ENCODE data around the gene AKT2. TPM values are rescaled to one million over a fixed set of nuclear protein-coding genes. Genes with fewer than 3 reads are reported as not detected.

Gene AKT2
- total RNA-seq, 2 donors from 2014 or later, result 131 to 180 TPM

DNA sequence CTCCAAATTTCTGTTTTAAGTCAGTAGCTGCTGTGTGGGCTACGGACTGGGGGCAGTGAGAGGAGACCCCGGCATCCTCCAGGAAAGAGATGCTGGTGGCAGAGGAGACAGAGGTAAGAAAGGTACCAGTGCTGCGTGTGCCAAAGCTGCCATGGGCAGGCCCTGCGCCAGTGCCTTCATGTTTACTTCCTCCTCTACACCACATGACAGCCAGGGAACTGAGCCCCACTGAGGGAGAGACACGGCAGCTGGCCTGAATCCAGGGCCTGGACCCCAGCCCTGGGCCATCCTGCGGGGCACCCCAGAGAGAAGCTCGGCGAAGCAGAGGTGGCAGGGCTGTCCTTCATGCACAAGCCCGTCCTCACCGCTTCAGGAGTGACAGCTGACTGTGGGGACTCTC is 35.9 kb downstream of the AKT2 start:
- ATAC-seq, result no peak
- Mint-ChIP-seq H3K27ac (no peak overlapping the region), H3K9me3 (no peaks in the 10 kb centered on the region), H3K27me3 (no peaks in the 10 kb centered on the region), H3K4me1 (ENCODE audit: low read depth in 2 of 2) (peaks cover 4 to 21% of the 10 kb centered on the region in 2 donors), H3K4me3 (no peak overlapping the region), H3K36me3 (no peaks in the 10 kb centered on the region)
- peak; percentile 60 for DNase-seq (ENCODE audit: low spot score)

DNA sequence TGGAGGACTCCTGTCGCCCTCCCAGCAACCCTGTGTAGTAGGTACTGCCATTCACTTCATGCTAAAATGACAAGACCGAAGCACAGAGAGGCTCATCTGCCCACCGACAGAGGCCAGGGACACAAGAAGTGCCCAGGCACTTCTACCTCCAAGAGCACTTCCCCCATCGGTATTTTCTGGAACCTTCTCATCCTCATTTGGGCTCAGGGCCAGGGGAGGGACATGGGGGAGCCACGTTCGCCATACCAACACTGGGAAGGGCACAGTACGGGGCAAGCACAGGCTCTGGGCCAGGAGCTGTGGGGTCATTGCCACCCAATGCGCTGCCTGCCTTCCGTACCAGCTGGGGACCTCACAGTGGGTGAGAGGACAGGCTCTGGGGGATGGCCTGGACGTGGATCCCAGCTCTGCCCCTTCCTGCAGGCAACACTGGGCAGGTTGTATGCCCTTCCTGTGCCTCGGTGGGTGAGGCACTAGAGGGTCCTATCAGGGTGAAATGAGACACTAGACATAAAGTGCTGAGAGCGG is 37.3 kb downstream of the AKT2 start:
- DNase-seq (ENCODE audit: low spot score), result no peak
- Mint-ChIP-seq H3K4me1 (ENCODE audit: low read depth in 2 of 2) (peaks cover 4 to 20% of the 10 kb centered on the region in 2 donors), H3K27me3 (no peaks in the 10 kb centered on the region), H3K4me3 (no peak overlapping the region), H3K36me3 (no peaks in the 10 kb centered on the region), H3K9me3 (no peaks in the 10 kb centered on the region), H3K27ac (no peak overlapping the region)
- ATAC-seq, result no peak

DNA sequence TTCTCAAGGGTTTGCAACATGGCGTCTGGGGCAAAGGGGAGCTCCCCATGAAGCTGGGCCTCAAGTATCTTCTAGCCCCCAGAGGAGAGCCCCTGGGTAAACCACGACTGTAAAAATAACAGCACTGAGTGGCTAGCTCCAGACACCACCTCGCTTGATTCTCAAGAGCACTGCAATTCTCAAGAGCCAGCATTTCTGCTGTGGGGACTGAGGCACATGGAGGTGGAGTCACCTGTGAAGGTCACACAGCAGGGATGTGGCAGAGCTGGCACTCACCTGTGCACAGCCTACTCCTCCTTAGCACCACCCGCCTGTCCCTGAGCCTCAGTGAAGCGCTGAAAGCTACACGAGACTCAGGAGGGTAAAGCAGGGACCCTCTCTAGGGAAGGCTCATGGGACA is 38.0 kb downstream of the AKT2 start:
- Mint-ChIP-seq H3K4me1 (ENCODE audit: low read depth in 2 of 2) (peaks cover 4 to 16% of the 10 kb centered on the region in 2 donors), H3K36me3 (no peaks in the 10 kb centered on the region), H3K4me3 (no peak overlapping the region), H3K27me3 (no peaks in the 10 kb centered on the region), H3K27ac (no peak overlapping the region), H3K9me3 (no peaks in the 10 kb centered on the region)
- DNase-seq (ENCODE audit: low spot score) (no peak), ATAC-seq (peak in 1 of 2 donors; percentile 7)

DNA sequence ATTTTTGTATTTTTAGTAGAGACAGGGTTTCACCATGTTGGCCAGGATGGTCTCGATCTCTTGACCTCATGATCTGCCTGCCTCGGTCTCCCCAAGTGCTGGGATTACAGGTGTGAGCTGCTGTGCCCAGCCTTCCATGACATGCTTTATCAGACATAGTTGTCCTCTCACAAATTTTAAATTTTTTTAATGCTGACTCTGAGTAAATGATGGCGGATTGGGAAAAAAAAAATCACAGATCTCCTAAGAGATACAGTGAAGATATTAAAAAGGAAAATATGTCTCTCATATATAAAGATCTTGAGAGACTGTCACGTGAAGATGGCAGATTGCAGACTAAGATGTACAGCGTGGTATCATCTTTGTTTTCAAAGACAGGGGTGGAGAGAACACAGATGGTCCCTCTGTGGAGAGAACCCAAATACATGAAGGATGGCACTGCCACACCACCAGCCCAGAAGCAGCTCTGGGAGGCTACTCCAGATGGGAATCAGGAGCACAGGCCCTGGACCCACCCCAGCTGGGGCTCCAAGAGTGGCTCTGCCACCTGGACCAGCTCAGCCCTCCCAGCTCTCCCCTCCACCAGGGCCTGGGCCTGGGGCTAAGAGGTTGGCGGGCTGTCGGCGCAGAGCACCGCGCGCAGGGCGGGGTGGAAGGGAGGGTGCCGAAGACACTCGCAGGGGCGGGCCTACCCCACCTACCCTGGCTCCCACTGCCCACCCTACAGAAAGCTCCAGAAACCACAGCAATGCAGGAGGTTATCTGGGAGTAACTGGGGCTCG is 38.7 kb downstream of the AKT2 start:
- Mint-ChIP-seq H3K4me1 (ENCODE audit: low read depth in 2 of 2) (peaks cover 4 to 12% of the 10 kb centered on the region in 2 donors), H3K9me3 (no peaks in the 10 kb centered on the region), H3K36me3 (no peaks in the 10 kb centered on the region), H3K27ac (no peak overlapping the region), H3K27me3 (no peaks in the 10 kb centered on the region), H3K4me3 (no peak overlapping the region)
- DNase-seq (ENCODE audit: low spot score), result peak; percentile 45
- no peak for ATAC-seq

DNA sequence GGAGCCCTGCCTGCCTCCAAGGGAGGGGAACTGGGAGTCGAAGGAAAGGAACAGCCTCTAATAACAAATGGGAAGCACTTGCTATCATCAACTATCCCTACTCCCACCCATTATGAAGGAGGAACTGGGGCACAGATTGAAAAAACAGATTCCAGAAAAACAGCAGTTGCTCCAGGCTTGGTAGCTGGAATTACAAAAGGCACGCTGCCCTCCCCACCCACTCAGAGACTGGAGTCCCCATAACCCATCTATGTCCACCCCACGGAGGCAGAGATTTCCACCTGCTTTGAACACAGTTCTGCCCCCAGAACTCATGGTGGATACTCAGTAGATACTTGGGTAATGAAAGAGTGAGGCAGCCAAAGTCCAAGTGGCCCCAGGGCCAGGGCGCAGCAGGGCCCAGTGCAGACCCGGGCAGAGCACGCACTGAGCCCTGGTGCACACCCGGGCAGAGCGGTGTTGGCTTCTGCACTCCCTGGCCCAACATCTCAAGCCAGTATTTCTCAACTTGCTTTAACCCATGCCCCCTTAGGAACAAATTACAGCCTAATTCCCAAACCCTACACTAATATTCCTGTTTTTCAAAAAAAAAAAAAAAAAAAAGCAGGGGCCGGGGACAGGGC is 39.5 kb downstream of the AKT2 start:
- no peak for ATAC-seq
- H3K4me3 Mint-ChIP-seq, result no peak overlapping the region
- H3K9me3 Mint-ChIP-seq, result no peaks in the 10 kb centered on the region
- H3K36me3 Mint-ChIP-seq, result no peaks in the 10 kb centered on the region
- H3K27ac Mint-ChIP-seq, result no peak overlapping the region
- H3K27me3 Mint-ChIP-seq, result no peaks in the 10 kb centered on the region
- DNase-seq (ENCODE audit: low spot score), result no peak
- H3K4me1 Mint-ChIP-seq (ENCODE audit: low read depth in 2 of 2), result peaks cover 4 to 12% of the 10 kb centered on the region in 2 donors

DNA sequence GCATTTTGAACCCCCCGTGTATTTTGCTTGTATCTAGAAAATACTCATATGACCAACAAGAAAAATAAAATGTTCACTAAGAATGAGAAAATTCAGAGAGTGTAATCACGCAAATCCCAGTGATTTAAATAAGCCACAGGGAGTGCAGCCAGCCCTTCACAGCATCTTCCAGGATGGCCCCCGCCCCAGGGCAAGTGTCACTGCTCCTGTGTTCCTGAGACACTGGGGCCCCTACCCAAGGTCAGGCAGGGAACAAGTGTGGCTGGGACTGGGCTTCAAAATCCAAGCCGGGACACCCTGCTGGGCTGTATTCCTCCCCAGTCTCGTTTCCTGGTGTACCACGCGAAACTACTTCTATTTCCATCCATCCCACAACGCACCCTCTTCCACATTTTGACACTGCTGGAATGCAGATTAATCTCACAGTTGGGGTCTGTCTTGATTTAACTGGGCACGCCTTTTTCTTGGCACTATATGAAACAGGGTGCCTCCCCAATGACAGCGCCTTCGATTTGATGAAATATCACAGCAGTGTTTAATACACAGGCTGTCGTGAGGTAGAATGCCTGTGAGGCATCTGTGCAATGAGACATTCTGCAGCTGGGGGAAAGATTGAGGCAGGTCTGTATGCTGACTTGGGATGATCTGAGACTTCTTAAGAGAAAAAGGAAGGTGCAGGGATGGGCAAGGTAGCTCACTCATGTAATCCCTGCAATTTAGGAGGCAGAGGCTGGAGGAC is 40.4 kb downstream of the AKT2 start:
- Mint-ChIP-seq H3K4me1 (ENCODE audit: low read depth in 2 of 2) (peaks cover 2 to 9% of the 10 kb centered on the region in 2 donors), H3K9me3 (no peaks in the 10 kb centered on the region), H3K4me3 (no peak overlapping the region), H3K27me3 (no peaks in the 10 kb centered on the region), H3K36me3 (no peaks in the 10 kb centered on the region), H3K27ac (no peak overlapping the region)
- no peak for DNase-seq (ENCODE audit: low spot score)
- ATAC-seq, result no peak

DNA sequence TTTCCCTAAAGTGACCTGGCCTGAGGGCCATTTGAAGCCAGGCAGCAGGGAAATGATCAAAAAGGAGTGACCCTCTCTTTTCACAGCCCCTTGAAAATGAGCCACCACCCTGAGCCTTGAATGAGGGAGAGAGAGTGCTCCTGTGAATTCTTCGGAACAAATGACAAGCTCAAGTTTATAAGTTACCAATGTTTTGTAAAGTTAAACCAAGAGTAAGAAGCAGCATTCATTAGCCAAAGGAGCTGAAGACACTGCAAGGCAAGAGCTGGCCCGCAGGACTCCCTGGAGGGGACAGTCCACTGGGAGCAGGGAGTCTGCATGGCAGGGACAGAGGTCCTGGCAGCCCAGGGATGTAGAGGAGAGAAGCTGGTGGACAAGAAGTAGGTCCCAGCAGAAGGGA is 42.0 kb downstream of the AKT2 start:
- Mint-ChIP-seq H3K4me3 (no peak overlapping the region), H3K27me3 (no peaks in the 10 kb centered on the region), H3K9me3 (no peaks in the 10 kb centered on the region), H3K27ac (no peak overlapping the region), H3K4me1 (ENCODE audit: low read depth in 2 of 2) (peaks cover 0 to 3% of the 10 kb centered on the region in 2 donors), H3K36me3 (no peaks in the 10 kb centered on the region)
- DNase-seq (ENCODE audit: low spot score) (no peak), ATAC-seq (no peak)

DNA sequence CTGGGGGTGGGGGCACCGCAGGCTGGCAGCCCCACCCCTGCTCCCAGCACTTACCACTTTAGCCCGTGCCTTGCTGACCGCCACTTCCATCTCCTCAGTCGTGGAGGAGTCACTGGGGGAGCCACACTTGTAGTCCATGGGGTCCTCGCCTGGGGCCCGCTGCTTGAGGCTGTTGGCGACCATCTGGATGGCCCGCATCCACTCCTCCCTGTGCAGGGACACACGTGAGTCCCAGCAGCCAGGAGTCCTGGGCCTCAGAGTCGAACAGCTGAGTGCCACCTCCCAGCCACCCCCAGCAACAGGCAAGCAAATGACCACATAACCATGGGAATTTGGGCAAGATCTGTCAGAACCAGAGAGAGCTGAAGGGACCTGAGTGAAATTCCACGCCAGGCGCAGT is 42.7 kb downstream of the AKT2 start:
- H3K36me3 Mint-ChIP-seq, result no peaks in the 10 kb centered on the region
- no peak overlapping the region for H3K4me3 Mint-ChIP-seq
- ATAC-seq, result no peak
- H3K9me3 Mint-ChIP-seq, result no peaks in the 10 kb centered on the region
- H3K4me1 Mint-ChIP-seq (ENCODE audit: low read depth in 2 of 2), result peaks cover 0 to 2% of the 10 kb centered on the region in 2 donors
- H3K27ac Mint-ChIP-seq, result no peak overlapping the region
- no peaks in the 10 kb centered on the region for H3K27me3 Mint-ChIP-seq
- DNase-seq (ENCODE audit: low spot score), result peak; percentile 55

DNA sequence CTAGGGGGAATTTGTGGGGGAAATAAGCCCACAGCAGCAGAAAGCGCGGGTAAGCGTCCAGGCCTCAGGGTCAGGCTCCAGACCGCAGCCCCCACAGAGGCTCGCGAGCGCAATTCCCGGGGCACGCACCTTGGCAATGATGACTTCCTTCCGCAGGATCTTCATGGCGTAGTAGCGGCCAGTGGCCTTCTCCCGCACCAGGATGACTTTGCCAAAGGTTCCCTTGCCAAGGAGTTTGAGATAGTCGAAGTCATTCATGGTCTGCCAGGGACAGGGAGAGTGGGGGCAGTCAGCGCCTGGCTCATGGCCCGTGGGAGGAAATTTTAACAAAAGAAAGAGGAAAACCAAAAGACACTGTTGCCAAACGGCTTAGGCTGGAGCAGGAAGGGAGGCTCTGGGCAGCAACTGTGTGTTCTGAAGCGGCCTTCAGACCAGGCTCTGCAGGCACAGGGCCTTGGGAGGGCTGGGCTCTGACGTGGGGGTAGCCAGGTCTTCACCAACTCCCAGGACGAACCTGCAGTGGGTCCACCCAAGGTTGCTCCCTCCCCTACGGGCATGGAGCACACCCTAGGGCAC is 43.2 kb downstream of the AKT2 start:
- H3K9me3 Mint-ChIP-seq, result no peaks in the 10 kb centered on the region
- H3K4me1 Mint-ChIP-seq (ENCODE audit: low read depth in 2 of 2), result peaks cover 0 to 2% of the 10 kb centered on the region in 2 donors
- no peaks in the 10 kb centered on the region for H3K27me3 Mint-ChIP-seq
- no peak for ATAC-seq
- peak; percentile 50 for DNase-seq (ENCODE audit: low spot score)
- H3K27ac Mint-ChIP-seq, result no peak overlapping the region
- H3K36me3 Mint-ChIP-seq, result peaks cover 3% of the 10 kb centered on the region
- no peak overlapping the region for H3K4me3 Mint-ChIP-seq

DNA sequence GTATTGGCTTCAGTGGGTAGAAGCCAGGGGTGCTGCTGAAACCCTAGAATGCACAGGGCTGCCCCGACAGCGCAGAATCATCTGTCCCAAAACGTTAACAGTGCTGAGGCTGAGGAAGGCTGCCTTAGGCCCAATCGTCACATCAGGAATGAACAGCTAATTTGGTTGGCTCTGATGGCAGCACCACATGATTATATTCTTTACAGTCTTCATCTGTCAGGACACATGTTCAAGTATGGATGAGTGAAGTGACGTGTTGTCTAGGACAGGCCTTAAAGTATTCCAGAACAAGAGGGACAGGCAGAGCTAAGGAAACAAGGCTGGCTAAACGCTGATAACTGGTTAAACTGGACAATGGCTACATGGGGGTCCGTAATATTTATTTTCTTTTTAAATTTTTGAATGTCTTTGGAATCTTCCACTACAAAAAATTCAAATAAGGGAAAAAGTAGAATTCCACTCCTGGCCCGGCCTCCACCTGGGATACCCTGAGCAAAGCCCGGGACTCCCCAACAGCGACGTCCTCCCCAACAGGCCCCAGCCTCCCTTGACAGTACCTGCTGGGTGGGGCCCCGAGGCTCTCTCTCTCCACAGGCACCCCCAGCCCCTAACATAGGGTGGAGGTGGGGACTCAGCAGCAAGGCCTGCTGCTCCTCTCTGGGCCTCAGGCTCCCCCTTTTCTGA is 43.9 kb downstream of the AKT2 start:
- Mint-ChIP-seq H3K27me3 (no peaks in the 10 kb centered on the region), H3K27ac (no peak overlapping the region), H3K4me3 (no peak overlapping the region), H3K36me3 (peaks cover 5% of the 10 kb centered on the region), H3K9me3 (no peaks in the 10 kb centered on the region), H3K4me1 (ENCODE audit: low read depth in 2 of 2) (peaks cover 0 to 2% of the 10 kb centered on the region in 2 donors)
- DNase-seq (ENCODE audit: low spot score) (no peak), ATAC-seq (no peak)

DNA sequence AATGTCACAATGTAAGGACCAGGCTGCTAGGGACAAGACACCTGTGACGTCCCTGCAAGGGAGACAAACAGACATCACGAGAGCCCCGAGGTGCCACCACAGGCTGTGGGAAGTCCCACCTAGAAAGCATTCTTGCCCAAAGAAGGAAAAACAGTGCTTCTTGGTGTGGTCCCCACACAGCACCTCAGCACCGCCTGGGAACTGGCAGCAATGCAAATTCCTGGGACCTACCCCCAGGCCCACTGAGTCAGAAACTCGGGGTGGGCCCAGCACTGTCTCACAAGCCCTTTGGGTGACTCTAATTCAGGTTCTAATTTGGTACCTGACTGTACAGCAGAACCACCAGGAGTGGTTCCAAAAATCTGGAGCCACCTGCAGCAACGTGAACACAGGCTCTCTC is 44.8 kb downstream of the AKT2 start:
- Mint-ChIP-seq H3K27me3 (no peaks in the 10 kb centered on the region), H3K4me3 (no peak overlapping the region), H3K9me3 (no peaks in the 10 kb centered on the region), H3K4me1 (ENCODE audit: low read depth in 2 of 2) (peaks cover 0 to 2% of the 10 kb centered on the region in 2 donors), H3K27ac (no peak overlapping the region), H3K36me3 (peaks cover 5% of the 10 kb centered on the region)
- DNase-seq (ENCODE audit: low spot score) (no peak), ATAC-seq (no peak)

DNA sequence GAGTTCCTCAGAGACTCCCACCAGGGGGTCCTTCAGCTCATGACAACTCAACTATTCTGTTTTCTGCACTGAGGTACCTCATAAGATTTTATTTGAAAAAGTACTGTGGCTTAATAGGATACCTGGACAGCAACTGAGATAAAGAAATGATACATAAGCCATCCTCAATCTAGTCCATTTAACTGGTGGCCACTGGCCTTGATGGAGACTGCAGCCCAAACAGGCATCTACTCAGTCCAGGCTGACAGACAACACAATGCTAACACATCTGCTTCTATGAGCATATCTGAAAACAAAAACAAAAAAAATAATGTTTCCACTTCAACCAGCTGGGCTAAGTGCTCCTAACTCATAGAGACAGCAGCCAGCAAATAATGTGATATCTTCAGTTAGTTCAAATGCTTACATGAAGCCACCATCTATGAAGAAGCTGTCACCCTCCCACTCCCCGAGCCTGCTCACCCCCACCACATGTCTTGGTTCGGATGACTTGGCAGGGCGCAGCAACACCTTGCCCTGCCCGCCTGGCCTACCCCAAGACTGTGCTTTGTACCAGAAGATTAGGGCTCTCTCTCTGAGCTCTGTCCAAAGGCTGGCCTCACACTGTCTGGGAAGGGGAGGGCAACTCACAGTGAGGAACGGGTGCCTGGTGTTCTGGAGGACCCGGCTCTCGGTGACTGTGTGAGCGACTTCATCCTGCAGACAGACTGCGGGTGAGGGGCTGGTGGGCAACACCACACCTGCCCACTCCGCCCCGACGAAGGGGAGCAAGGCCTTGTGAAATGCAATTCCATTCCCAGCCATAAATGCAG is 45.5 kb downstream of the AKT2 start:
- DNase-seq (ENCODE audit: low spot score) (no peak), ATAC-seq (no peak)
- H3K4me1 Mint-ChIP-seq (ENCODE audit: low read depth in 2 of 2), result peaks cover 0 to 2% of the 10 kb centered on the region in 2 donors
- H3K4me3 Mint-ChIP-seq, result no peak overlapping the region
- H3K27me3 Mint-ChIP-seq, result no peaks in the 10 kb centered on the region
- no peak overlapping the region for H3K27ac Mint-ChIP-seq
- H3K9me3 Mint-ChIP-seq, result no peaks in the 10 kb centered on the region
- peaks cover 5% of the 10 kb centered on the region for H3K36me3 Mint-ChIP-seq

Data from natural killer cell treated with Interleukin-12 subunit alpha and Interleukin-12 subunit beta and Interleukin-15 and Interleukin-18, amount 100 ng/mL, for 72 hours (primary cell).